GM23248 (cell line): ENCODE results near the gene AFAP1. TPM values are rescaled to one million over a fixed set of nuclear protein-coding genes. Genes with fewer than 3 reads are reported as not detected.

Experiments
- DNase-seq: peaks from one replicate; pipeline ENCODE4 v3.0.0-alpha.2; 2015
- H2AFZ ChIP-seq: fragments of 200-600 bp; sonication (generic); 2 replicates; pipeline ENCODE4 v1.6.1; 2016; ENCODE audit warnings: antibody characterized with exemption
- H3F3A ChIP-seq: fragments of 200-600 bp; sonication (generic); 2 replicates; pipeline ENCODE4 v1.6.1; 2016; ENCODE audit warnings: mild to moderate bottlenecking, antibody characterized with exemption, mixed run types; ENCODE audit not compliant: insufficient read depth
- H3K27ac ChIP-seq: fragments of 200-600 bp; sonication (generic); 2 replicates; pipeline ENCODE4 v1.5.1; 2016; ENCODE audit warnings: mild to moderate bottlenecking
- H3K27me3 ChIP-seq: fragments of 200-600 bp; sonication (generic); replicated peaks from 2 replicates; pipeline ENCODE4 v1.6.1; 2016; ENCODE audit warnings: mild to moderate bottlenecking; ENCODE audit not compliant: insufficient read depth
- H3K36me3 ChIP-seq: fragments of 200-600 bp; sonication (generic); 2 replicates; pipeline ENCODE4 v1.6.1; 2016; ENCODE audit warnings: low read depth, mild to moderate bottlenecking
- H3K4me1 ChIP-seq: fragments of 200-600 bp; sonication (generic); 2 replicates; pipeline ENCODE4 v1.6.1; 2016; ENCODE audit warnings: mild to moderate bottlenecking; ENCODE audit not compliant: insufficient read depth
- H3K4me2 ChIP-seq: fragments of 200-600 bp; sonication (generic); one replicate; pipeline ENCODE4 v1.6.1; 2016; ENCODE audit warnings: mild to moderate bottlenecking; ENCODE audit not compliant: unreplicated experiment
- H3K4me3 ChIP-seq: fragments of 200-600 bp; sonication (generic); 2 replicates; pipeline ENCODE4 v1.5.1; 2016; ENCODE audit warnings: mild to moderate bottlenecking
- H3K79me2 ChIP-seq: fragments of 200-600 bp; sonication (generic); 2 replicates; pipeline ENCODE4 v1.6.1; 2016; ENCODE audit warnings: mild to moderate bottlenecking; ENCODE audit not compliant: insufficient read depth
- H3K9ac ChIP-seq: fragments of 200-600 bp; sonication (generic); 2 replicates; pipeline ENCODE4 v1.6.1; 2016; ENCODE audit warnings: mild to moderate bottlenecking
- H3K9me2 ChIP-seq: fragments of 200-600 bp; sonication (generic); 2 replicates; pipeline ENCODE4 v1.6.1; 2016; ENCODE audit warnings: mixed run types, mild to moderate bottlenecking, moderate library complexity; ENCODE audit not compliant: insufficient read depth
- H3K9me3 ChIP-seq: fragments of 200-600 bp; sonication (generic); one replicate; pipeline ENCODE4 v1.6.1; 2017; ENCODE audit warnings: low read depth
- H4K20me1 ChIP-seq: fragments of 200-600 bp; sonication (generic); 2 replicates; pipeline ENCODE4 v1.6.0; 2016; ENCODE audit not compliant: insufficient read depth
- EZH2 ChIP-seq: fragments of 200-600 bp; sonication (generic); IDR thresholded peaks from 2 replicates; pipeline ENCODE4 v1.6.1; 2018; ENCODE audit warnings: antibody characterized with exemption, mild to moderate bottlenecking; ENCODE audit not compliant: insufficient read depth, poor library complexity, severe bottlenecking
- EZH2phosphoT487 ChIP-seq: fragments of 200-600 bp; sonication (generic); IDR thresholded peaks from 2 replicates; pipeline ENCODE4 v1.6.1; 2018; ENCODE audit warnings: antibody characterized with exemption, moderate library complexity, mild to moderate bottlenecking, low read depth; ENCODE audit not compliant: insufficient read depth
- WGBS, 2 experiments: methylation state at CpG; one replicate each; pipeline ENCODE4 v1.1.6; 2015 to 2017; ENCODE audit warnings: low lambda C conversion rate in 2 of 2, low coverage in 1 of 2; ENCODE audit errors: missing lambda C conversion rate in 2 of 2; 5-methylcytosine and 5-hydroxymethylcytosine counted together
- in situ Hi-C: fragments of 300-500 bp; cut with MboI; formaldehyde crosslinking; loops from 2 replicates; pipeline ENCODE4 v1.15.0; 2020
- polyA plus RNA-seq: library from polyadenylated mRNA; unstranded; fragments of >200 nt; fragmentation: Nextera tagmentation; extraction: Ambion mirVana; gene quantifications from 2 replicates; pipeline ENCODE4 v1.2.1, GENCODE V29; 2016
- total RNA-seq: library from RNA; depleted of rRNA; stranded (reverse); fragments of >200 nt; shearing (Covaris generic); gene quantifications from 2 replicates; pipeline ENCODE4 v1.2.3, GENCODE V29; 2014

AFAP1 gene
- total and polyA plus RNA-seq, 2 experiments from 2014 or later: 54.4 to 103 TPM

GRCh38 chr4:7867701-7868435 lies 71.8 kb downstream of the AFAP1 start:
- peak overlapping the region; percentile 29 for H3K27ac ChIP-seq
- no peak overlapping the region for H2AFZ ChIP-seq
- H3F3A ChIP-seq: peaks cover 84% of the 10 kb centered on the region
- H3K9ac ChIP-seq: peak overlapping the region; percentile 5; the same call in 1 of the 2 replicates
- no peaks in the 10 kb centered on the region for H3K9me2 ChIP-seq
- no peak for TF ChIP-seq EZH2phosphoT487
- no peak for TF ChIP-seq EZH2
- no peaks in the 10 kb centered on the region for H3K27me3 ChIP-seq
- peaks cover 58% of the 10 kb centered on the region for H3K4me1 ChIP-seq
- no peaks in the 10 kb centered on the region for H4K20me1 ChIP-seq
- in situ Hi-C loops: no loop called here
- peaks cover 97% of the 10 kb centered on the region for H3K79me2 ChIP-seq
- H3K36me3 ChIP-seq: peaks cover 47% of the 10 kb centered on the region
- DNase-seq: peak; percentile 66
- 46 to 58% methylated on average over 8 of the region's 8 CpGs for WGBS, 2 experiments
- no peaks in the 10 kb centered on the region for H3K9me3 ChIP-seq
- H3K4me3 ChIP-seq: no peak overlapping the region
- peak overlapping the region; percentile 54 for H3K4me2 ChIP-seq

- Histone ChIP-seq H3K4me2 (peak overlapping the region; percentile 28), H3K4me1 (peaks cover 51% of the 10 kb centered on the region), H3K27ac (peak overlapping the region; percentile 29)
Measured at GRCh38 chr4:7867191-7867590, 72.5 kb downstream of the AFAP1 start.

GRCh38 chr4:7865533-7865932 lies 74.1 kb downstream of the AFAP1 start:
- Histone ChIP-seq H3K9ac (no peak overlapping the region), H3K9me3 (no peaks in the 10 kb centered on the region), H3K27me3 (no peaks in the 10 kb centered on the region), H3K36me3 (peaks cover 45% of the 10 kb centered on the region), H3K27ac (no peak overlapping the region), H3F3A (peaks cover 75% of the 10 kb centered on the region), H3K4me3 (no peak overlapping the region), H4K20me1 (no peaks in the 10 kb centered on the region), H3K4me1 (peaks cover 49% of the 10 kb centered on the region), H3K79me2 (peaks cover 95% of the 10 kb centered on the region), H3K4me2 (no peak overlapping the region), H2AFZ (no peak overlapping the region), H3K9me2 (no peaks in the 10 kb centered on the region)
- 93 to 98% methylated on average over 5 of the region's 5 CpGs for WGBS, 2 experiments
- TF ChIP-seq EZH2phosphoT487 (no peak), EZH2 (no peak)
- no peak for DNase-seq
- in situ Hi-C loops: no loop called here

More at GRCh38 chr4:7867191-7867590, 72.5 kb downstream of the AFAP1 start:
- H3K9ac ChIP-seq: no peak overlapping the region
- DNase-seq: no peak
- no peaks in the 10 kb centered on the region for H3K9me2 ChIP-seq
- peaks cover 78% of the 10 kb centered on the region for H3F3A ChIP-seq
- no peak overlapping the region for H2AFZ ChIP-seq
- H3K9me3 ChIP-seq: no peaks in the 10 kb centered on the region
- TF ChIP-seq EZH2phosphoT487: no peak
- no peak for TF ChIP-seq EZH2
- WGBS, 2 experiments: 93 to 98% methylated on average over 7 of the region's 7 CpGs
- H4K20me1 ChIP-seq: no peaks in the 10 kb centered on the region
- in situ Hi-C loops: no loop called here
- H3K36me3 ChIP-seq: peaks cover 47% of the 10 kb centered on the region
- no peak overlapping the region for H3K4me3 ChIP-seq
- no peaks in the 10 kb centered on the region for H3K27me3 ChIP-seq
- H3K79me2 ChIP-seq: peaks cover 99% of the 10 kb centered on the region

GRCh38 chr4:7864685-7865084 lies 75.0 kb downstream of the AFAP1 start:
- Histone ChIP-seq H4K20me1 (no peaks in the 10 kb centered on the region), H3K27ac (peak overlapping the region; percentile 7; the same call in 1 of the 2 replicates), H3K4me2 (no peak overlapping the region), H3K36me3 (peaks cover 47% of the 10 kb centered on the region), H3K9me3 (no peaks in the 10 kb centered on the region), H3K4me3 (no peak overlapping the region), H3K4me1 (peaks cover 49% of the 10 kb centered on the region), H3F3A (peaks cover 75% of the 10 kb centered on the region), H3K9me2 (no peaks in the 10 kb centered on the region), H3K27me3 (no peaks in the 10 kb centered on the region), H3K9ac (no peak overlapping the region), H2AFZ (no peak overlapping the region), H3K79me2 (peaks cover 95% of the 10 kb centered on the region)
- 88 to 98% methylated on average over 2 of the region's 2 CpGs for WGBS, 2 experiments
- no peak for DNase-seq
- in situ Hi-C loops: no loop called here
- no peak for TF ChIP-seq EZH2phosphoT487
- TF ChIP-seq EZH2: no peak
